KMS-11 (cell line): ENCODE measurements around the gene FLNA.

Experiments
- H2AFZ ChIP-seq: fragments of 200-600 bp; sonication (generic); 2 replicates; pipeline ENCODE4 v1.6.1; 2016; ENCODE audit warnings: antibody characterized with exemption, mixed run types, low read depth
- H3K27ac ChIP-seq: fragments of 200-600 bp; sonication (generic); 2 replicates; pipeline ENCODE4 v1.6.1; 2016; ENCODE audit warnings: mild to moderate bottlenecking, mixed run types
- H3K27me3 ChIP-seq: fragments of 200-600 bp; sonication (generic); 2 replicates; pipeline ENCODE4 v1.6.1; 2017; ENCODE audit warnings: mild to moderate bottlenecking, low read depth, mixed run types, moderate library complexity; ENCODE audit not compliant: insufficient read depth
- H3K36me3 ChIP-seq: fragments of 200-600 bp; sonication (generic); 2 replicates; pipeline ENCODE4 v1.6.1; 2017; ENCODE audit warnings: mild to moderate bottlenecking, mixed run types; ENCODE audit not compliant: insufficient read depth
- H3K4me1 ChIP-seq: fragments of 200-600 bp; sonication (generic); 2 replicates; pipeline ENCODE4 v1.6.1; 2016; ENCODE audit warnings: mild to moderate bottlenecking, low read depth, mixed run types; ENCODE audit not compliant: poor library complexity, severe bottlenecking
- H3K4me2 ChIP-seq: fragments of 200-600 bp; sonication (generic); 2 replicates; pipeline ENCODE4 v1.7.0; 2016; ENCODE audit warnings: mild to moderate bottlenecking, mixed run types
- H3K4me3 ChIP-seq: fragments of 200-600 bp; sonication (generic); IDR thresholded peaks from 2 replicates; pipeline ENCODE4 v1.6.1; 2017; ENCODE audit warnings: low read depth, low read length, mixed read lengths; ENCODE audit not compliant: insufficient read depth
- H3K79me2 ChIP-seq: fragments of 200-600 bp; sonication (generic); 2 replicates; pipeline ENCODE4 v1.6.1; 2016; ENCODE audit warnings: low read depth, mixed run types; ENCODE audit not compliant: insufficient read depth
- H3K9ac ChIP-seq: fragments of 200-600 bp; sonication (generic); 2 replicates; pipeline ENCODE4 v1.6.1; 2016; ENCODE audit warnings: mild to moderate bottlenecking, mixed run types
- H4K20me1 ChIP-seq: fragments of 200-600 bp; sonication (generic); 2 replicates; pipeline ENCODE4 v1.6.1; 2016; ENCODE audit warnings: mild to moderate bottlenecking, mixed run types; ENCODE audit not compliant: insufficient read depth
- CTCF ChIP-seq: fragments of 200-600 bp; sonication (generic); conservative IDR thresholded peaks from 2 replicates; pipeline ENCODE4 v1.6.1; 2017; ENCODE audit warnings: low read depth, mild to moderate bottlenecking, antibody characterized with exemption, low read length, moderate library complexity, mixed read lengths

FLNA gene

GRCh38 chrX:154329294-154329693 is 45.1 kb downstream of the FLNA start:
- H4K20me1 ChIP-seq = no peaks in the 10 kb centered on the region
- H3K36me3 ChIP-seq = no peaks in the 10 kb centered on the region
- no peak overlapping the region for H3K4me2 ChIP-seq
- no peak overlapping the region for H3K4me3 ChIP-seq
- peaks cover 3% of the 10 kb centered on the region; the same call in 1 of the 2 replicates for H3K27me3 ChIP-seq
- H3K79me2 ChIP-seq = no peaks in the 10 kb centered on the region
- no peak overlapping the region for H3K9ac ChIP-seq
- no peak overlapping the region for H3K27ac ChIP-seq
- no peak overlapping the region for H2AFZ ChIP-seq
- no peak for TF ChIP-seq CTCF
- no peaks in the 10 kb centered on the region for H3K4me1 ChIP-seq

DNA sequence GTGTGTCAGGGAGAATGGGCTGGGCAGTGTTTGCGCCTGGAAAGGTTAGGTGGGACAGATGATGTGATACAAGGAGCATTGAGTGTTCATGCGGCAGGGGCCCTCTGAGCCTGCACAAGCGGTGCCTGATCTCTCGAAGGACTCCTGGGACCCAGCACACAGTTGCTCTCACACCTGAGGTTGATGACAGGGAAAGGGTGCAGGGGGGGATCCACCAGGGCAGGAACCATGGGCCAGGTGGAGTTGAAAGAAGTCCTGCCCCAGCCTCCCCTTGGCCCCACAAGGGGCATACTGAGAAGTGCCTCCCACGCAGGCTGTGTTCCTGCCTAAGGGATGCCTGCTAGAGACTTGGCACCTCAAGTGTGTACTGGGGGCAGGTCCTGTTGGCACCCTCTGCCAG is 45.8 kb downstream of the FLNA start:
- Histone ChIP-seq H2AFZ (no peak overlapping the region), H3K4me3 (no peak overlapping the region), H3K36me3 (no peaks in the 10 kb centered on the region), H3K4me1 (no peaks in the 10 kb centered on the region), H4K20me1 (no peaks in the 10 kb centered on the region), H3K4me2 (no peak overlapping the region), H3K27ac (no peak overlapping the region), H3K79me2 (no peaks in the 10 kb centered on the region), H3K9ac (no peak overlapping the region), H3K27me3 (peaks cover 3% of the 10 kb centered on the region; the same call in 1 of the 2 replicates)
- TF ChIP-seq CTCF = no peak

- H3K9ac ChIP-seq = no peak overlapping the region
- TF ChIP-seq CTCF = no peak
- no peak overlapping the region for H3K27ac ChIP-seq
- H3K4me2 ChIP-seq = no peak overlapping the region
- no peak overlapping the region for H2AFZ ChIP-seq
- no peaks in the 10 kb centered on the region for H3K79me2 ChIP-seq
- no peaks in the 10 kb centered on the region for H4K20me1 ChIP-seq
- H3K27me3 ChIP-seq = peaks cover 3% of the 10 kb centered on the region; the same call in 1 of the 2 replicates
- no peaks in the 10 kb centered on the region for H3K36me3 ChIP-seq
- peaks cover 2% of the 10 kb centered on the region for H3K4me1 ChIP-seq
- H3K4me3 ChIP-seq = no peak overlapping the region
Observed at GRCh38 chrX:154327038-154327820, 47.2 kb downstream of the FLNA start.

DNA sequence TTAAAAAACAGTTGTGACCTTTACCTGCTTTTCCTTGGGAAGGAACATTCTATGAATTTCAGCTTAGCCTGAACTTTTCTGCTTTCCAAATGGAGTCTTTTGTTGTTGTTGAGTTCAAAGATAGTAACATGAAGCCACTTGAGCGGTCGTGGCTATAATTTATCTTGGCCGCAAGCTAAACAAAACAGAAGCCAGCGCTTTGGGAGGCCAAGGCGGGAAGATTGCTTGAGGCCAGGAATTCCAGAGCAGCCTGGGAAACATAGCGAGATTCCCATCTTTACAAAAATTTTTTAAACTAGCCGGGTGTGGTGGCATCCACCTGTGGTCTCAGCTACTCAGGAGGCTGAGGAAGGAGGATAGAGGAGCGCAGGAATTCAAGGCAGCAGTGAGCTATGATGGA is 48.9 kb downstream of the FLNA start:
- Histone ChIP-seq H4K20me1 (no peaks in the 10 kb centered on the region), H2AFZ (no peak overlapping the region), H3K4me3 (no peak overlapping the region), H3K4me2 (no peak overlapping the region), H3K4me1 (peaks cover 10% of the 10 kb centered on the region), H3K79me2 (no peaks in the 10 kb centered on the region), H3K36me3 (no peaks in the 10 kb centered on the region), H3K27me3 (peaks cover 3% of the 10 kb centered on the region; the same call in 1 of the 2 replicates), H3K27ac (no peak overlapping the region), H3K9ac (no peak overlapping the region)
- TF ChIP-seq CTCF = no peak
